ENCODE measurements around the gene NMS.

NMS gene

DNA sequence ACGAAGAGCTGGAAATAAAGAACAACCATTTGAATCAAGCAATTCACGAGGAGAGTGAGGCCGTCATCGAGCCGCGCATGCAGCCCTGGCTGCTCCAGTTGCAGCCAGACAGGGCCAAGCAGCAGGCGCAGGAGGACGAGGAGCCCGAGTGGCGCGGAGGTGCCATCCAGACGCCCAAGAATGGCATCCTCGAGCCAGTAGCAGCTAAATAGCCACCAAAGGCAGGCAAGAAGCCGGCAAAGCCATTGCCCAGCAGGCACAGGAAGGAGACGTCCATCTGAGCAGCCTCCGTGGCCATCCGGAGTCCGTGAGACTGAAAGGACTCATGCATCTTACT is 43.9 kb upstream of the NMS start:
- no peak for DNase-seq (ENCODE audit: low read depth)
- no peak overlapping the region for H3K4me3 ChIP-seq (ENCODE audit: low read length)
- TF ChIP-seq, protein P1, sequence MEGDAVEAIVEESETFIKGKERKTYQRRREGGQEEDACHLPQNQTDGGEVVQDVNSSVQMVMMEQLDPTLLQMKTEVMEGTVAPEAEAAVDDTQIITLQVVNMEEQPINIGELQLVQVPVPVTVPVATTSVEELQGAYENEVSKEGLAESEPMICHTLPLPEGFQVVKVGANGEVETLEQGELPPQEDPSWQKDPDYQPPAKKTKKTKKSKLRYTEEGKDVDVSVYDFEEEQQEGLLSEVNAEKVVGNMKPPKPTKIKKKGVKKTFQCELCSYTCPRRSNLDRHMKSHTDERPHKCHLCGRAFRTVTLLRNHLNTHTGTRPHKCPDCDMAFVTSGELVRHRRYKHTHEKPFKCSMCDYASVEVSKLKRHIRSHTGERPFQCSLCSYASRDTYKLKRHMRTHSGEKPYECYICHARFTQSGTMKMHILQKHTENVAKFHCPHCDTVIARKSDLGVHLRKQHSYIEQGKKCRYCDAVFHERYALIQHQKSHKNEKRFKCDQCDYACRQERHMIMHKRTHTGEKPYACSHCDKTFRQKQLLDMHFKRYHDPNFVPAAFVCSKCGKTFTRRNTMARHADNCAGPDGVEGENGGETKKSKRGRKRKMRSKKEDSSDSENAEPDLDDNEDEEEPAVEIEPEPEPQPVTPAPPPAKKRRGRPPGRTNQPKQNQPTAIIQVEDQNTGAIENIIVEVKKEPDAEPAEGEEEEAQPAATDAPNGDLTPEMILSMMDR (conservative IDR thresholded peaks at IDR 0.05; ENCODE audit: low read length), result no peak

GRCh38 chr2:100427111-100427510 is 43.2 kb upstream of the NMS start:
- no peak for DNase-seq (ENCODE audit: low read depth)
- TF ChIP-seq, protein P1 (conservative IDR thresholded peaks at IDR 0.05; ENCODE audit: low read length), result no peak
- H3K4me3 ChIP-seq (ENCODE audit: low read length), result no peak overlapping the region

- H3K4me3 ChIP-seq (ENCODE audit: low read length), result no peak overlapping the region
- TF ChIP-seq, protein P1 (conservative IDR thresholded peaks at IDR 0.05; ENCODE audit: low read length), result peak; percentile 51
- peak; percentile 33 for DNase-seq (ENCODE audit: low read depth)
Measured at GRCh38 chr2:100427627-100428258, 42.5 kb upstream of the NMS start.

DNA sequence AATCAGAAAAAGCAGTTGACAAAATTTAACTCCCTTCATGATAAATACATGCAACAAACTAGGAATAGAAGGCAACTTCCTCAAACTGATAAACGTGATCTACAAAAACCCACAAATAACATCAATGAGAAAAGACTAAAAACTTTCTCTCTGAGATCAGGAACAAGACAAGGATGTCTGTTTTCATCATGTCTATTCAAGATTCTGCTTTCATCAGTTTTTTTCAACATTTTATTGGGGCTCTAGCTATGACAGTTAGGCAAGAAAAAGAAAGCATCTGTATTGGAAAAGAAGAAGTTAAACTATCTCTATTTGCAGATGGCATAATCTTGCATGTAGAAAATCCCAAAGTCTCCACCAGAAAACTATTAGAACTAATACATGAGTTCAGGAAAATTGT is 40.6 kb upstream of the NMS start:
- H3K4me3 ChIP-seq (ENCODE audit: low read length), result no peak overlapping the region
- no peak for DNase-seq (ENCODE audit: low read depth)
- TF ChIP-seq, protein P1 (conservative IDR thresholded peaks at IDR 0.05; ENCODE audit: low read length), result no peak

GRCh38 chr2:100437751-100438150 is 32.5 kb upstream of the NMS start:
- TF ChIP-seq, protein P1 (conservative IDR thresholded peaks at IDR 0.05; ENCODE audit: low read length), result no peak
- H3K4me3 ChIP-seq (ENCODE audit: low read length), result no peak overlapping the region
- no peak for DNase-seq (ENCODE audit: low read depth)

DNA sequence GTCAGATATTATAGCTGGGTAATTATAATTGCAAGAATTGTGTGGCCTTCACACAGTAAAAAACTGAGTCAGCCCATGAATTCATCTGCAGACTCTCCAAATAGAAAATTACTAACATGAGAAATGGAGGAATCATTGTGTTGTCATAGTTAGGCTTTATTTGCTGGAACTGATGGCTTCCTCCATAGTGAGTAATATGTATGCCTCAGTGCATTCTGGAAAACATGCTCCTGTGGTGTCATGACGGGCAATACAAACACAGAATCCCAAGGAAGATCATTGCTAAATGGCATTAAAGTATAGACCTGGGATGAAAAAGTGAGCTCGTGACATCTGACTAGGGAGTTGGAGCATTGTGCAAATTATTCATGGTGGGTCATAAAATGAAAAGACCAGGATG is 23.6 kb upstream of the NMS start:
- no peak for DNase-seq (ENCODE audit: low read depth)
- TF ChIP-seq, protein P1 (conservative IDR thresholded peaks at IDR 0.05; ENCODE audit: low read length), result no peak
- H3K4me3 ChIP-seq (ENCODE audit: low read length), result no peak overlapping the region

- TF ChIP-seq, protein P1 (conservative IDR thresholded peaks at IDR 0.05; ENCODE audit: low read length), result no peak
- no peak overlapping the region for H3K4me3 ChIP-seq (ENCODE audit: low read length)
- no peak for DNase-seq (ENCODE audit: low read depth)
Measured at GRCh38 chr2:100451092-100451491, 19.2 kb upstream of the NMS start.

Measured in AG10803 (cell line).